Gastroesophageal sphincter (tissue), 4 donors: ENCODE measurements around the gene CNIH4. TPM values are rescaled to one million over a fixed set of nuclear protein-coding genes. Genes with fewer than 3 reads are reported as not detected.
"Not testable (repeated sequence)": the region's sequence is repeated elsewhere in the genome, so short reads cannot be mapped to it uniquely, and the experiment has no call there.

Experiments
- ATAC-seq: fragments of 150-250 bp; one replicate; pipeline ENCODE4 v1.9.1; 2016; ENCODE audit warnings: mild to moderate bottlenecking, moderate library complexity
- H3K27ac ChIP-seq, 4 donors: fragments of 200-600 bp; sonication (generic) in 3 of 4; 1 replicate in 3 of 4; 2 replicates in 1 of 4; pipeline ENCODE4 v1.5.1; 2016 to 2019
- H3K27me3 ChIP-seq: fragments of 200-600 bp; sonication (generic); one replicate; pipeline ENCODE4 v1.5.1; 2019
- H3K36me3 ChIP-seq, 2 donors: fragments of 200-600 bp; sonication (generic); one replicate each; pipeline ENCODE4 v1.5.1; 2019; ENCODE audit warnings: control low read depth in 1 of 2
- H3K4me1 ChIP-seq, 3 donors: fragments of 200-600 bp; sonication (generic); 1 replicate in 2 of 3; 2 replicates in 1 of 3; pipeline ENCODE4 v1.5.1; 2016 to 2019; ENCODE audit warnings: control low read depth in 2 of 3
- H3K4me3 ChIP-seq, 2 donors: fragments of 200-600 bp; sonication (generic); one replicate each; pipeline ENCODE4 v1.5.1; 2019; ENCODE audit warnings: mild to moderate bottlenecking in 1 of 2, moderate library complexity in 1 of 2
- H3K9me3 ChIP-seq, 3 donors: fragments of 200-600 bp; sonication (generic); one replicate each; pipeline ENCODE4 v1.5.1; 2017 to 2019; ENCODE audit warnings: control low read depth in 2 of 3
- EP300 ChIP-seq: sonication (generic); formaldehyde crosslinking; IDR thresholded peaks from one replicate; pipeline ENCODE4 v1.6.1; 2017; ENCODE audit warnings: antibody characterized with exemption, mild to moderate bottlenecking
- POLR2A ChIP-seq, 2 donors: fragments of 450-650 bp; IDR thresholded peaks; one replicate each; pipeline ENCODE4 v1.6.1; 2017; ENCODE audit warnings: antibody characterized with exemption in 2 of 2, mild to moderate bottlenecking in 2 of 2, moderate library complexity in 1 of 2
- POLR2AphosphoS5 ChIP-seq: sonication (generic); formaldehyde crosslinking; IDR thresholded peaks from one replicate; pipeline ENCODE4 v1.6.1; 2017; ENCODE audit warnings: antibody characterized with exemption
- WGBS, 2 donors: methylation state at CpG; one replicate each; pipeline ENCODE4 v1.1.5; 2018; ENCODE audit warnings: low coverage in 1 of 2; 5-methylcytosine and 5-hydroxymethylcytosine counted together
- total RNA-seq, 4 donors: library from RNA; depleted of rRNA; stranded (reverse); fragments of >200 nt; gene quantifications; one replicate each; pipeline ENCODE4 v1.1.0, GENCODE V29; 2016
- TF ChIP-seq, protein P1 (sequence below), 4 experiments: fragments of 200-600 bp in 2 of 4; fragments of 450-650 bp in 2 of 4; sonication (generic) in 1 of 4; IDR thresholded peaks; one replicate each; pipeline ENCODE4 v1.5.1; 2017 to 2019; ENCODE audit warnings: antibody characterized with exemption in 4 of 4, mild to moderate bottlenecking in 2 of 4, moderate library complexity in 2 of 4

CNIH4 gene
- total RNA-seq, 4 donors from 2014 or later, result 35.3 to 63.4 (median 41.5) TPM

GRCh38 chr1:224411766-224412165 is 55.1 kb downstream of the CNIH4 start:
- TF ChIP-seq, protein P1, sequence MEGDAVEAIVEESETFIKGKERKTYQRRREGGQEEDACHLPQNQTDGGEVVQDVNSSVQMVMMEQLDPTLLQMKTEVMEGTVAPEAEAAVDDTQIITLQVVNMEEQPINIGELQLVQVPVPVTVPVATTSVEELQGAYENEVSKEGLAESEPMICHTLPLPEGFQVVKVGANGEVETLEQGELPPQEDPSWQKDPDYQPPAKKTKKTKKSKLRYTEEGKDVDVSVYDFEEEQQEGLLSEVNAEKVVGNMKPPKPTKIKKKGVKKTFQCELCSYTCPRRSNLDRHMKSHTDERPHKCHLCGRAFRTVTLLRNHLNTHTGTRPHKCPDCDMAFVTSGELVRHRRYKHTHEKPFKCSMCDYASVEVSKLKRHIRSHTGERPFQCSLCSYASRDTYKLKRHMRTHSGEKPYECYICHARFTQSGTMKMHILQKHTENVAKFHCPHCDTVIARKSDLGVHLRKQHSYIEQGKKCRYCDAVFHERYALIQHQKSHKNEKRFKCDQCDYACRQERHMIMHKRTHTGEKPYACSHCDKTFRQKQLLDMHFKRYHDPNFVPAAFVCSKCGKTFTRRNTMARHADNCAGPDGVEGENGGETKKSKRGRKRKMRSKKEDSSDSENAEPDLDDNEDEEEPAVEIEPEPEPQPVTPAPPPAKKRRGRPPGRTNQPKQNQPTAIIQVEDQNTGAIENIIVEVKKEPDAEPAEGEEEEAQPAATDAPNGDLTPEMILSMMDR (IDR thresholded peaks at IDR 0.05), result no peak
- no peak for TF ChIP-seq POLR2AphosphoS5
- H3K36me3 ChIP-seq, result peaks cover 9 to 98% of the 10 kb centered on the region in 2 donors
- WGBS, 2 donors, result 93% methylated on average over 1 of the region's 1 CpG; no CpG with 5 or more reads in 1 of the 2 donors
- no peak overlapping the region for H3K27ac ChIP-seq
- H3K4me3 ChIP-seq, result no peak overlapping the region
- peaks cover 0 to 15% (median 0%) of the 10 kb centered on the region in 3 donors for H3K4me1 ChIP-seq
- ATAC-seq, result no peak
- no peaks in the 10 kb centered on the region for H3K27me3 ChIP-seq
- no peaks in the 10 kb centered on the region for H3K9me3 ChIP-seq

GRCh38 chr1:224420106-224420505 is 63.4 kb downstream of the CNIH4 start:
- no peak overlapping the region for H3K4me3 ChIP-seq
- no peaks in the 10 kb centered on the region for H3K27me3 ChIP-seq
- H3K9me3 ChIP-seq, result no peaks in the 10 kb centered on the region
- no peak for ATAC-seq
- no peak for TF ChIP-seq EP300
- TF ChIP-seq POLR2AphosphoS5, result no peak
- no peak for TF ChIP-seq POLR2A (IDR thresholded peaks at IDR 0.05)
- TF ChIP-seq, protein P1 (IDR thresholded peaks at IDR 0.05), result no peak
- H3K4me1 ChIP-seq, result peaks cover 0 to 28% (median 0%) of the 10 kb centered on the region in 3 donors
- H3K27ac ChIP-seq, result no peak overlapping the region
- peaks cover 37 to 92% of the 10 kb centered on the region in 2 donors for H3K36me3 ChIP-seq

GRCh38 chr1:224425279-224425884 is 68.7 kb downstream of the CNIH4 start:
- H3K27me3 ChIP-seq, result no peaks in the 10 kb centered on the region
- no peaks in the 10 kb centered on the region for H3K9me3 ChIP-seq
- peaks cover 12 to 61% of the 10 kb centered on the region in 2 donors for H3K36me3 ChIP-seq
- ATAC-seq, result no peak
- TF ChIP-seq POLR2A (IDR thresholded peaks at IDR 0.05) (no peak), POLR2AphosphoS5 (no peak), EP300 (no peak)
- TF ChIP-seq, protein P1 (IDR thresholded peaks at IDR 0.05), result no peak
- no peak overlapping the region for H3K4me3 ChIP-seq
- peaks cover 9 to 74% (median 11%) of the 10 kb centered on the region in 3 donors for H3K4me1 ChIP-seq
- H3K27ac ChIP-seq, result no peak overlapping the region
- 81 to 87% methylated on average over 6 of the region's 6 CpGs for whole genome bisulfite sequencing, 2 donors

- Histone ChIP-seq H3K27ac (peak overlapping the region in 2 of 4 donors; percentile 26 to 56), H3K4me1 (peaks cover 9 to 87% (median 21%) of the 10 kb centered on the region in 3 donors), H3K36me3 (peaks cover 7 to 46% of the 10 kb centered on the region in 2 donors)
- not testable (repeated sequence) for H3K4me3 ChIP-seq, H3K9me3 ChIP-seq, H3K27me3 ChIP-seq, ATAC-seq
- 63 to 75% methylated on average over 6 to 8 of the region's 8 CpGs for WGBS, 2 donors
These were observed 70.2 kb downstream of the CNIH4 start for GRCh38 chr1:224426869-224427268.

- Histone ChIP-seq H3K4me1 (peaks cover 9 to 92% (median 21%) of the 10 kb centered on the region in 3 donors), H3K27me3 (no peaks in the 10 kb centered on the region), H3K4me3 (no peak overlapping the region), H3K36me3 (peaks cover 2 to 41% of the 10 kb centered on the region in 2 donors), H3K9me3 (no peaks in the 10 kb centered on the region), H3K27ac (peak overlapping the region; percentile 26 to 56 (median 37))
- WGBS, 2 donors, result 50 to 73% methylated on average over 1 of the region's 1 CpG
- TF ChIP-seq POLR2A (IDR thresholded peaks at IDR 0.05) (no peak), POLR2AphosphoS5 (no peak), EP300 (no peak)
- TF ChIP-seq, protein P1 (IDR thresholded peaks at IDR 0.05), result no peak
- no peak for ATAC-seq
These were observed 70.7 kb downstream of the CNIH4 start for GRCh38 chr1:224427346-224427745.

DNA sequence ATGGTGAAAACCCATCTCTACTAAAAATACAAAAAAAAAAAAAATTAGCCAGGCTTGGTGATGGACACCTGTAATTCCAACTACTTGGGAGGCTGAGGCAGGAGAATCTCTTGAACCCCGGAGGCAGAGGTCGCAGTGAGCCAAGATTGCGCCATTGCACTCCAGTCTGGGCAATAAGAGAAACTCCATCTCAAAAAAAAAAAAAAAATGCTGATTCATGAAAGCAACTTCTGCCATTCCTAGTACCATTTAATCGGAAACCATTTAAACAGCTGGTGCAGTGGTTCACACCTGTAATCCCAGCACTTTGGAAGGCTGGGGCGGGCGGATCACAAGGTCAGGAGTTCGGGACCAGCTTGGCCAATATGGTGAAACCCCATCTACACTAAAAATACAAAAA is 72.0 kb downstream of the CNIH4 start:
- ATAC-seq, H3K4me3 ChIP-seq, H3K9me3 ChIP-seq, H3K27me3 ChIP-seq: not testable (repeated sequence)
- 92 to 93% methylated on average over 2 to 3 of the region's 7 CpGs for WGBS, 2 donors
- Histone ChIP-seq H3K27ac (peak overlapping the region in 2 of 4 donors; percentile 26 to 56), H3K36me3 (peaks cover 0 to 28% of the 10 kb centered on the region in 2 donors), H3K4me1 (peaks cover 9 to 95% (median 21%) of the 10 kb centered on the region in 3 donors)
